Stimulated activated CD4-positive, alpha-beta T cell treated with anti-CD3 and anti-CD28 coated beads, Interleukin-4, amount 100 ng/mL, for 48 hours (primary cell): ENCODE results near the gene ALG9.

Source experiments
- DNase-seq, 2 donors: peaks; one replicate each; pipeline ENCODE4 v3.0.0-alpha.2; 2020; ENCODE audit warnings: low read depth in 2 of 2

Gene ALG9

GRCh38 chr11:111879637-111879960, 8.2 kb upstream of the ALG9 start:
- DNase-seq = no peak

GRCh38 chr11:111878849-111879636, 7.7 kb upstream of the ALG9 start, which contains the start of the genes CFAP68 and FDXACB1:
Gene CFAP68, plus strand, starts transcription at chr11:111879541. Its CDS starts 20 bp downstream, at chr11:111879561.
Gene FDXACB1, minus strand, starts transcription at chr11:111879165. Its CDS starts 33 bp downstream, at chr11:111879132.
- DNase-seq = peak; percentile 90 to 93

GRCh38 chr11:111878385-111878848, 7.0 kb upstream of the ALG9 start:
- no peak for DNase-seq

- no peak for DNase-seq
These were observed 346 bp upstream of the ALG9 start for GRCh38 chr11:111871693-111872161.

- no peak for DNase-seq
These were observed 877 bp downstream of the ALG9 start for GRCh38 chr11:111870522-111870885.

- no peak for DNase-seq
These were observed 1.3 kb downstream of the ALG9 start for GRCh38 chr11:111870113-111870512.

- no peak for DNase-seq
These were observed 11.1 kb downstream of the ALG9 start for GRCh38 chr11:111860257-111860656.

- DNase-seq = no peak
These were observed 15.9 kb downstream of the ALG9 start for GRCh38 chr11:111855506-111855905.

- DNase-seq = no peak
These were observed 19.3 kb downstream of the ALG9 start for GRCh38 chr11:111852103-111852502.

- DNase-seq = no peak
These were observed 19.7 kb downstream of the ALG9 start for GRCh38 chr11:111851636-111852035.

GRCh38 chr11:111851067-111851466, 20.3 kb downstream of the ALG9 start:
- no peak for DNase-seq

GRCh38 chr11:111849631-111850030, 21.8 kb downstream of the ALG9 start:
- no peak for DNase-seq

GRCh38 chr11:111846636-111847035, 24.7 kb downstream of the ALG9 start:
- DNase-seq = no peak

GRCh38 chr11:111846063-111846462, 25.3 kb downstream of the ALG9 start:
- no peak for DNase-seq

GRCh38 chr11:111845276-111846028, 25.9 kb downstream of the ALG9 start:
- DNase-seq = no peak

- DNase-seq = no peak
These were observed 27.7 kb downstream of the ALG9 start for GRCh38 chr11:111843661-111844060.

GRCh38 chr11:111841370-111842053, 29.9 kb downstream of the ALG9 start:
- peak; percentile 78 to 91 for DNase-seq

- DNase-seq = no peak
These were observed 31.2 kb downstream of the ALG9 start for GRCh38 chr11:111840143-111840542.

GRCh38 chr11:111838054-111838453, 33.3 kb downstream of the ALG9 start:
- no peak for DNase-seq

- DNase-seq = no peak
These were observed 34.0 kb downstream of the ALG9 start for GRCh38 chr11:111837366-111837891.

GRCh38 chr11:111836721-111837120, 34.7 kb downstream of the ALG9 start:
- no peak for DNase-seq

GRCh38 chr11:111836162-111836561, 35.2 kb downstream of the ALG9 start:
- DNase-seq = no peak
